CD4-positive, alpha-beta T cell (primary cell): ENCODE measurements around the gene SPRR4. TPM values are rescaled to one million over a fixed set of nuclear protein-coding genes. Genes with fewer than 3 reads are reported as not detected.

Experiments used
- ATAC-seq: fragments of 200-7000 bp; cut with Tn5 transposase; one replicate; pipeline ENCODE4 v1.10.0; 2022; ENCODE audit warnings: mild to moderate bottlenecking; ENCODE audit not compliant: poor library complexity
- CTCF ChIA-PET: fragments of 350-600 bp; sonication (Branson Sonifier 250); formaldehyde crosslinking; loops from one replicate; lab custom pipeline; 2021; ENCODE audit warnings: antibody characterized with exemption, inconsistent platforms; lab: Charles Lee
- POLR2A ChIA-PET: fragments of 350-600 bp; sonication (Branson Sonifier 250); formaldehyde crosslinking; loops from one replicate; lab custom pipeline; 2021; ENCODE audit warnings: antibody characterized with exemption, inconsistent platforms; lab: Charles Lee
- DNase-seq, 14 experiments: peaks; one replicate each; pipeline ENCODE4 v3.0.0-alpha.2; 2013 to 2020; ENCODE audit warnings: mixed read lengths in 2 of 14
- H3K27ac ChIP-seq, 2 donors: one replicate each; pipeline versions ENCODE4 v1.5.1 to v1.7.0; 2013; ENCODE audit warnings: low read length in 2 of 2, low read depth in 1 of 2, mild to moderate bottlenecking in 1 of 2
- H3K27me3 ChIP-seq, 2 experiments: 1 replicate in 1 of 2; 2 replicates in 1 of 2; pipeline versions ENCODE4 v1.6.1 to v1.7.0; 2013; ENCODE audit warnings: low read length in 2 of 2, control low read depth in 1 of 2, mild to moderate bottlenecking in 1 of 2, moderate library complexity in 1 of 2; ENCODE audit not compliant: insufficient read depth in 2 of 2, control insufficient read depth in 1 of 2
- H3K36me3 ChIP-seq: one replicate; pipeline ENCODE4 v1.6.1; 2013; ENCODE audit warnings: low read length, control low read depth; ENCODE audit not compliant: insufficient read depth
- H3K4me1 ChIP-seq: one replicate; pipeline ENCODE4 v1.6.1; 2013; ENCODE audit warnings: low read length, control low read depth; ENCODE audit not compliant: insufficient read depth
- H3K4me3 ChIP-seq: one replicate; pipeline ENCODE4 v1.5.1; 2013; ENCODE audit warnings: mild to moderate bottlenecking, low read length, moderate library complexity
- H3K9me3 ChIP-seq, 2 experiments: 1 replicate in 1 of 2; 2 replicates in 1 of 2; pipeline versions ENCODE4 v1.6.1 to v1.7.0; 2013; ENCODE audit warnings: low read length in 2 of 2, mild to moderate bottlenecking in 2 of 2, control low read depth in 1 of 2, moderate library complexity in 1 of 2; ENCODE audit not compliant: control insufficient read depth in 1 of 2, insufficient read depth in 1 of 2
- H3K27ac Mint-ChIP-seq: one replicate; pipeline ENCODE4 v1.8.0; 2020; ENCODE audit warnings: mixed read lengths
- H3K27me3 Mint-ChIP-seq: one replicate; pipeline ENCODE4 v1.8.0; 2021; ENCODE audit warnings: mixed read lengths
- H3K36me3 Mint-ChIP-seq: one replicate; pipeline ENCODE4 v1.8.0; 2021; ENCODE audit warnings: low read depth, mixed read lengths
- H3K4me1 Mint-ChIP-seq: one replicate; pipeline ENCODE4 v1.8.0; 2021; ENCODE audit warnings: low read depth, mixed read lengths
- H3K4me3 Mint-ChIP-seq: one replicate; pipeline ENCODE4 v1.8.0; 2020; ENCODE audit warnings: mild to moderate bottlenecking, mixed read lengths
- H3K9me3 Mint-ChIP-seq: one replicate; pipeline ENCODE4 v1.8.0; 2020; ENCODE audit warnings: mixed read lengths
- intact Hi-C, 2 experiments: fragments of 100-400 bp; cut with DNase I in 1 of 2; cut with micrococcal nuclease in 1 of 2; formaldehyde crosslinking; loops; one replicate each; pipeline versions ENCODE4 v1.15.1 to v1.9.0; 2023 to 2025; cut with DNase I, micrococcal nuclease
- total RNA-seq, 174 experiments: library from RNA in 2 of 174; stranded (reverse) in 2 of 174; gene quantifications; one replicate each; pipeline ENCODE4 v1.2.3 and lab custom pipeline; 2021 to 2026
- TF ChIP-seq, protein P1 (sequence below): fragments of 200-600 bp; IDR thresholded peaks from one replicate; pipeline ENCODE4 v1.8.0; 2022; ENCODE audit warnings: antibody characterized with exemption, mild to moderate bottlenecking

Gene SPRR4
- total RNA-seq, 2 experiments from 2014 or later, result not detected

DNA sequence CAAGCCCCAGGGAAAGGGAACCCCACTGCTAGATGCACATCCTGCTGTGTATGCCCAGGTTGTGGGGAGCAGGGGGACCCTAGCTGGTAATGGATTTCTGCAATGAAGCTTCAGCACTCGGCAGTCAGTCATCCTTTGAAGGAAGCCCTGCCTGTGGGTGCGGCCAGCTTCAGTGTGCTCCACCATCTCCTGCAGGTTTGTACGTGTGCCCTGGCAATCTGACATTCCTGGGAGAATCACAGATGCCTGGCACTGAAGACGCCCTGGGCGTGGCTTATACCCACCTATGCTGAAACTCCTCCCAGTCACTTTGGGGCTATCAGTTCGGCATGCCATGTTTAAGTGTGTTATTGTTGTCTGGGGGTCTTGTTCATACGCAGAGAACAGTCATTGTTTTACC lies 16.7 kb upstream of the SPRR4 start:
- H3K4me1 Mint-ChIP-seq, result no peaks in the 10 kb centered on the region
- no peaks in the 10 kb centered on the region for H3K36me3 Mint-ChIP-seq
- no peak overlapping the region for H3K4me3 Mint-ChIP-seq
- H3K4me1 ChIP-seq, result no peaks in the 10 kb centered on the region
- H3K27me3 ChIP-seq, result no peaks in the 10 kb centered on the region
- no peak overlapping the region for H3K4me3 ChIP-seq
- no peak overlapping the region for H3K27ac ChIP-seq
- H3K27me3 Mint-ChIP-seq, result peaks cover 22% of the 10 kb centered on the region
- no peaks in the 10 kb centered on the region for H3K9me3 ChIP-seq
- no peaks in the 10 kb centered on the region for H3K36me3 ChIP-seq
- intact Hi-C loops, result no loop called here
- no peaks in the 10 kb centered on the region for H3K9me3 Mint-ChIP-seq
- ChIA-PET POLR2A (no interaction called here), CTCF (no interaction called here)
- H3K27ac Mint-ChIP-seq, result no peak overlapping the region
- ATAC-seq (no peak), DNase-seq (no peak)
- TF ChIP-seq, protein P1, sequence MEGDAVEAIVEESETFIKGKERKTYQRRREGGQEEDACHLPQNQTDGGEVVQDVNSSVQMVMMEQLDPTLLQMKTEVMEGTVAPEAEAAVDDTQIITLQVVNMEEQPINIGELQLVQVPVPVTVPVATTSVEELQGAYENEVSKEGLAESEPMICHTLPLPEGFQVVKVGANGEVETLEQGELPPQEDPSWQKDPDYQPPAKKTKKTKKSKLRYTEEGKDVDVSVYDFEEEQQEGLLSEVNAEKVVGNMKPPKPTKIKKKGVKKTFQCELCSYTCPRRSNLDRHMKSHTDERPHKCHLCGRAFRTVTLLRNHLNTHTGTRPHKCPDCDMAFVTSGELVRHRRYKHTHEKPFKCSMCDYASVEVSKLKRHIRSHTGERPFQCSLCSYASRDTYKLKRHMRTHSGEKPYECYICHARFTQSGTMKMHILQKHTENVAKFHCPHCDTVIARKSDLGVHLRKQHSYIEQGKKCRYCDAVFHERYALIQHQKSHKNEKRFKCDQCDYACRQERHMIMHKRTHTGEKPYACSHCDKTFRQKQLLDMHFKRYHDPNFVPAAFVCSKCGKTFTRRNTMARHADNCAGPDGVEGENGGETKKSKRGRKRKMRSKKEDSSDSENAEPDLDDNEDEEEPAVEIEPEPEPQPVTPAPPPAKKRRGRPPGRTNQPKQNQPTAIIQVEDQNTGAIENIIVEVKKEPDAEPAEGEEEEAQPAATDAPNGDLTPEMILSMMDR, result no peak

- no peak overlapping the region for H3K4me3 ChIP-seq
- H3K27me3 ChIP-seq, result no peaks in the 10 kb centered on the region
- DNase-seq (no peak), ATAC-seq (no peak)
- TF ChIP-seq, protein P1, result no peak
- Mint-ChIP-seq H3K9me3 (no peaks in the 10 kb centered on the region), H3K4me3 (no peak overlapping the region), H3K4me1 (no peaks in the 10 kb centered on the region), H3K27ac (no peak overlapping the region), H3K36me3 (no peaks in the 10 kb centered on the region), H3K27me3 (peaks cover 22% of the 10 kb centered on the region)
- intact Hi-C loops, result no loop called here
- POLR2A ChIA-PET, result no interaction called here
- CTCF ChIA-PET, result no interaction called here
- no peak overlapping the region for H3K27ac ChIP-seq
- H3K36me3 ChIP-seq, result no peaks in the 10 kb centered on the region
- no peaks in the 10 kb centered on the region for H3K4me1 ChIP-seq
- no peaks in the 10 kb centered on the region for H3K9me3 ChIP-seq
Observed at GRCh38 chr1:152954436-152954835, 16.0 kb upstream of the SPRR4 start.

DNA sequence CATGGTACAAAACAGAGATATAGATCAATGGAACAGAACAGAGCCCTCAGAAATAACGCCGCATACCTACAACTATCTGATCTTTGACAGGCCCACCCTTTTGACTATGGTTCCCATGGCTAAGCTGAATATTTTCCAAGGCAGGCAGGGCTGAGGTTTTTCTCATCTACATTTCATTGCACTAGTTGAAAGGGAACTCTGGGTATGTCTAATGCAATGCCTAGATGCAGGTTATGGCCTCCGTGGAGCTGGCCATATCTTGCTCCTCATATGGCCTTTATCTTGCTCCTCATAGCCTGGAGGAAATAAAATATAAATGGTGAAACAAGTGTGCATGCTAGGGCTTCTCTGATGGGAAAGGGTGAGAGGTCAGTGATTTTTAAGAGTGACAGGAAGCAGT lies 12.9 kb upstream of the SPRR4 start:
- POLR2A ChIA-PET, result no interaction called here
- Mint-ChIP-seq H3K27ac (no peak overlapping the region), H3K4me3 (no peak overlapping the region), H3K36me3 (no peaks in the 10 kb centered on the region), H3K27me3 (peaks cover 23% of the 10 kb centered on the region), H3K9me3 (no peaks in the 10 kb centered on the region), H3K4me1 (no peaks in the 10 kb centered on the region)
- TF ChIP-seq, protein P1, result no peak
- Histone ChIP-seq H3K4me1 (no peaks in the 10 kb centered on the region), H3K9me3 (peaks cover 0 to 6% of the 10 kb centered on the region in 2 experiments), H3K36me3 (no peaks in the 10 kb centered on the region), H3K4me3 (no peak overlapping the region), H3K27me3 (peaks cover 0 to 2% of the 10 kb centered on the region in 2 experiments), H3K27ac (no peak overlapping the region)
- ATAC-seq (no peak), DNase-seq (no peak)
- CTCF ChIA-PET, result no interaction called here
- intact Hi-C loops, result no loop called here
